ENCODE results near the gene TAF1D.

DNA sequence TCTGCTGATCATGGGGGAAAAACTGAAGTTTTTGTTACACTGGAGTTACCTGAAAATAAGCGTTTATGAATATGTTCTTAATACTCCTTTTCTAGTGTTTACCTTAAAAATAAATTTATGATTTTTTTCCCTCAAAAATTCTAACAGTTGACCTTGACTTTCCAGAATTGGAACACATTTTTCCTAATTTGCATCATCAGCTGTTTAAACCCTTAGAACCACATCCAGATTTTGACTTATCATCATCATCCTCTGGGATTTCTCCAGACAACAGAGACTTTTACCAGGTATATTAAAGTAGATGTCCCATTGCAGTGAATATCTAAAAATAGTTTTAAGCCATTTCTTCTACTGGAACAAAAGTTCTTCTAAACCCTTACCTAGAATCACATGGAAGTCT lies 17.2 kb downstream of the TAF1D start:
- TF ChIP-seq, protein P1, sequence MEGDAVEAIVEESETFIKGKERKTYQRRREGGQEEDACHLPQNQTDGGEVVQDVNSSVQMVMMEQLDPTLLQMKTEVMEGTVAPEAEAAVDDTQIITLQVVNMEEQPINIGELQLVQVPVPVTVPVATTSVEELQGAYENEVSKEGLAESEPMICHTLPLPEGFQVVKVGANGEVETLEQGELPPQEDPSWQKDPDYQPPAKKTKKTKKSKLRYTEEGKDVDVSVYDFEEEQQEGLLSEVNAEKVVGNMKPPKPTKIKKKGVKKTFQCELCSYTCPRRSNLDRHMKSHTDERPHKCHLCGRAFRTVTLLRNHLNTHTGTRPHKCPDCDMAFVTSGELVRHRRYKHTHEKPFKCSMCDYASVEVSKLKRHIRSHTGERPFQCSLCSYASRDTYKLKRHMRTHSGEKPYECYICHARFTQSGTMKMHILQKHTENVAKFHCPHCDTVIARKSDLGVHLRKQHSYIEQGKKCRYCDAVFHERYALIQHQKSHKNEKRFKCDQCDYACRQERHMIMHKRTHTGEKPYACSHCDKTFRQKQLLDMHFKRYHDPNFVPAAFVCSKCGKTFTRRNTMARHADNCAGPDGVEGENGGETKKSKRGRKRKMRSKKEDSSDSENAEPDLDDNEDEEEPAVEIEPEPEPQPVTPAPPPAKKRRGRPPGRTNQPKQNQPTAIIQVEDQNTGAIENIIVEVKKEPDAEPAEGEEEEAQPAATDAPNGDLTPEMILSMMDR (IDR thresholded peaks at IDR 0.05; ENCODE audit: insufficient read depth, low read length) = no peak
- no peak for TF ChIP-seq POLR2AphosphoS5 (IDR thresholded peaks at IDR 0.05; ENCODE audit: low read depth)
- no peak for TF ChIP-seq SPI1 (IDR thresholded peaks at IDR 0.05; ENCODE audit: borderline replicate concordance, low read depth)
- TF ChIP-seq, protein P2, sequence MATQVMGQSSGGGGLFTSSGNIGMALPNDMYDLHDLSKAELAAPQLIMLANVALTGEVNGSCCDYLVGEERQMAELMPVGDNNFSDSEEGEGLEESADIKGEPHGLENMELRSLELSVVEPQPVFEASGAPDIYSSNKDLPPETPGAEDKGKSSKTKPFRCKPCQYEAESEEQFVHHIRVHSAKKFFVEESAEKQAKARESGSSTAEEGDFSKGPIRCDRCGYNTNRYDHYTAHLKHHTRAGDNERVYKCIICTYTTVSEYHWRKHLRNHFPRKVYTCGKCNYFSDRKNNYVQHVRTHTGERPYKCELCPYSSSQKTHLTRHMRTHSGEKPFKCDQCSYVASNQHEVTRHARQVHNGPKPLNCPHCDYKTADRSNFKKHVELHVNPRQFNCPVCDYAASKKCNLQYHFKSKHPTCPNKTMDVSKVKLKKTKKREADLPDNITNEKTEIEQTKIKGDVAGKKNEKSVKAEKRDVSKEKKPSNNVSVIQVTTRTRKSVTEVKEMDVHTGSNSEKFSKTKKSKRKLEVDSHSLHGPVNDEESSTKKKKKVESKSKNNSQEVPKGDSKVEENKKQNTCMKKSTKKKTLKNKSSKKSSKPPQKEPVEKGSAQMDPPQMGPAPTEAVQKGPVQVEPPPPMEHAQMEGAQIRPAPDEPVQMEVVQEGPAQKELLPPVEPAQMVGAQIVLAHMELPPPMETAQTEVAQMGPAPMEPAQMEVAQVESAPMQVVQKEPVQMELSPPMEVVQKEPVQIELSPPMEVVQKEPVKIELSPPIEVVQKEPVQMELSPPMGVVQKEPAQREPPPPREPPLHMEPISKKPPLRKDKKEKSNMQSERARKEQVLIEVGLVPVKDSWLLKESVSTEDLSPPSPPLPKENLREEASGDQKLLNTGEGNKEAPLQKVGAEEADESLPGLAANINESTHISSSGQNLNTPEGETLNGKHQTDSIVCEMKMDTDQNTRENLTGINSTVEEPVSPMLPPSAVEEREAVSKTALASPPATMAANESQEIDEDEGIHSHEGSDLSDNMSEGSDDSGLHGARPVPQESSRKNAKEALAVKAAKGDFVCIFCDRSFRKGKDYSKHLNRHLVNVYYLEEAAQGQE (IDR thresholded peaks at IDR 0.05; ENCODE audit: insufficient replicate concordance, low read depth) = no peak
- TF ChIP-seq GABPA (IDR thresholded peaks at IDR 0.05; ENCODE audit: low read depth) = no peak
